ENCODE data around the gene SLC1A2. TPM values are rescaled to one million over a fixed set of nuclear protein-coding genes. Genes with fewer than 3 reads are reported as not detected.

SLC1A2 gene
- total RNA-seq, 1 donor from 2014 or later, result 0.07 TPM

DNA sequence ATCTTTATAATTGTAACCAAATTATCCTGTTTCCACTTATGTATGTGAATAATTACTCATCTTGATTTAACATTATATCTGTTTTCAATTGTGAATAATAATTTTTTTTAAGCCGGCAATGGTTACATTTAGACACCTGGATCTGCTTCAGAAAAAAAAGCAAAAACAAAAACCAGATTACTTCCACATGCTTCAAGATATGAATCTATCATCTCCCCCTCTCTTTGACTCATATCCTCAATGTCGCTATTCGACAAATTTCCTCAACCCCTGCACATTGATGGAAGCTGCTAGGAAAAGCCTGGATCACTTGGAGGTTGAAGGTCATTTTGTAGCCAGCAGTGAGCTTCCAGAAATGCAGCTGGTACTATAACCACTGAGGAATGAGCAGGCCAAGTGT, 42.7 kb downstream of the SLC1A2 start:
- TF ChIP-seq, protein P1, sequence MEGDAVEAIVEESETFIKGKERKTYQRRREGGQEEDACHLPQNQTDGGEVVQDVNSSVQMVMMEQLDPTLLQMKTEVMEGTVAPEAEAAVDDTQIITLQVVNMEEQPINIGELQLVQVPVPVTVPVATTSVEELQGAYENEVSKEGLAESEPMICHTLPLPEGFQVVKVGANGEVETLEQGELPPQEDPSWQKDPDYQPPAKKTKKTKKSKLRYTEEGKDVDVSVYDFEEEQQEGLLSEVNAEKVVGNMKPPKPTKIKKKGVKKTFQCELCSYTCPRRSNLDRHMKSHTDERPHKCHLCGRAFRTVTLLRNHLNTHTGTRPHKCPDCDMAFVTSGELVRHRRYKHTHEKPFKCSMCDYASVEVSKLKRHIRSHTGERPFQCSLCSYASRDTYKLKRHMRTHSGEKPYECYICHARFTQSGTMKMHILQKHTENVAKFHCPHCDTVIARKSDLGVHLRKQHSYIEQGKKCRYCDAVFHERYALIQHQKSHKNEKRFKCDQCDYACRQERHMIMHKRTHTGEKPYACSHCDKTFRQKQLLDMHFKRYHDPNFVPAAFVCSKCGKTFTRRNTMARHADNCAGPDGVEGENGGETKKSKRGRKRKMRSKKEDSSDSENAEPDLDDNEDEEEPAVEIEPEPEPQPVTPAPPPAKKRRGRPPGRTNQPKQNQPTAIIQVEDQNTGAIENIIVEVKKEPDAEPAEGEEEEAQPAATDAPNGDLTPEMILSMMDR (IDR thresholded peaks at IDR 0.05; ENCODE audit: unreplicated experiment), result no peak

DNA sequence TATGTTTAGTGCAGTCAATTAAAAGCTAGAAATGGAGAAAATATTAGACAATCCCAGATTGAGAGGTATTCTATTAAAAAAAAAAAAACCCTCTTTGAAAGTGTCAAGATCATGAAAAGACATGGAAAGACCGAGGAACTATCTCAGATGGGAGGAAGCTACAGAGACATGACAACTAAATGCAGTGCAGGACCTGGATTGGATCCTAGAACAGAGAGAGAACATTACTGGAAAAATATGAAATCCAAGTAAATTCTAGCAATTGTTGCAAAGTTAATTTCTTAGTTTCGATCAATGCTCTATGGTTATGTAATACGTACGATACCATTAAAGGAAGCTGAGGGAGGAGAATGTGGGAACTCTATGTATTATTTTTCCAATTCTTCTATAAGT, 43.2 kb downstream of the SLC1A2 start:
- Mint-ChIP-seq H3K9me3 (ENCODE audit: low read depth) (no peaks in the 10 kb centered on the region), H3K36me3 (ENCODE audit: insufficient read depth) (no peaks in the 10 kb centered on the region), H3K27me3 (peaks cover 17% of the 10 kb centered on the region), H3K27ac (no peak overlapping the region), H3K4me3 (ENCODE audit: low read depth) (no peak overlapping the region), H3K4me1 (ENCODE audit: low read depth) (no peaks in the 10 kb centered on the region)
- TF ChIP-seq, protein P1 (IDR thresholded peaks at IDR 0.05; ENCODE audit: unreplicated experiment), result no peak
- no peak for DNase-seq (ENCODE audit: low spot score, unreplicated experiment)

More for the DNA sequence above, 42.7 kb downstream of the SLC1A2 start:
- Mint-ChIP-seq H3K4me3 (ENCODE audit: low read depth) (no peak overlapping the region), H3K9me3 (ENCODE audit: low read depth) (no peaks in the 10 kb centered on the region), H3K27me3 (peaks cover 15% of the 10 kb centered on the region), H3K27ac (no peak overlapping the region), H3K36me3 (ENCODE audit: insufficient read depth) (no peaks in the 10 kb centered on the region), H3K4me1 (ENCODE audit: low read depth) (no peaks in the 10 kb centered on the region)
- no peak for DNase-seq (ENCODE audit: low spot score, unreplicated experiment)

DNA sequence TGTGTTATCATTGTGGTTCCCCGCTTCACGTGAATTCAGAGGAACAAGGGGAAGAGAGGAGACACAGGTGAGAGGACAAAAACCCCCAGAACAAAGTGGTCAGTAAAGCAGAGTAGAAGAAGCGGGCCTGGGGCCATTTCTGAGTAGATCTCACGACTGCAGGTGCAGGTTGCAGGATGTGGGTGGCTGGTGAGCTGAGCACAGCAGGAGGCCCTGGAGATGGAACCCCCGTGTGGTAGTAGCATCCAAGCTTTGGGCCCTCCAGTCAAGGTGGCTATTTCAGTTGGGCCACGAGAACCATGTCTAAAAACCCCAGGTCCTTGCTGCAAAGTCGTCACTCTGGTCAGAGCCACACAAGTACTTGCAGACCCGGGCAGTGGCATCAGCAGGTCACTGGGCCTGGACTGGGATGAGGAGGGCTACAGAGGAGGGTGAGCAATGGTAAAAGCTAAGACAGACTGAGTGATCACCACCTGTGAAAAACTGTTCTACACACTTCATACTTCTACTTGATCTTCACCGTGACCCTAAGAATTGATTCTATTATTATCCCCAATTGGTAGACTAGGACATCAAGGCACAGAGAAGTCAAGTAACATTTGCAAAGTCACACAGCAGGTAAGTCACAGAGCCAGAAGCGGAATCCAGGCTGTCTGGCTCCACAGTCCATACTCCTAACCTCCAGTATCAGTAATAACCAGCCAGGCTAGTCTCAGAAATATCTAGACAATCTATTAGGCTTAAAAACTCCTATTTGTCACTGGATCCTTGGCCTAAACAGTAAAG, 43.8 kb downstream of the SLC1A2 start:
- Mint-ChIP-seq H3K4me1 (ENCODE audit: low read depth) (no peaks in the 10 kb centered on the region), H3K27me3 (peaks cover 19% of the 10 kb centered on the region), H3K36me3 (ENCODE audit: insufficient read depth) (no peaks in the 10 kb centered on the region), H3K9me3 (ENCODE audit: low read depth) (no peaks in the 10 kb centered on the region), H3K27ac (no peak overlapping the region), H3K4me3 (ENCODE audit: low read depth) (no peak overlapping the region)
- TF ChIP-seq, protein P1 (IDR thresholded peaks at IDR 0.05; ENCODE audit: unreplicated experiment), result no peak
- no peak for DNase-seq (ENCODE audit: low spot score, unreplicated experiment)

DNA sequence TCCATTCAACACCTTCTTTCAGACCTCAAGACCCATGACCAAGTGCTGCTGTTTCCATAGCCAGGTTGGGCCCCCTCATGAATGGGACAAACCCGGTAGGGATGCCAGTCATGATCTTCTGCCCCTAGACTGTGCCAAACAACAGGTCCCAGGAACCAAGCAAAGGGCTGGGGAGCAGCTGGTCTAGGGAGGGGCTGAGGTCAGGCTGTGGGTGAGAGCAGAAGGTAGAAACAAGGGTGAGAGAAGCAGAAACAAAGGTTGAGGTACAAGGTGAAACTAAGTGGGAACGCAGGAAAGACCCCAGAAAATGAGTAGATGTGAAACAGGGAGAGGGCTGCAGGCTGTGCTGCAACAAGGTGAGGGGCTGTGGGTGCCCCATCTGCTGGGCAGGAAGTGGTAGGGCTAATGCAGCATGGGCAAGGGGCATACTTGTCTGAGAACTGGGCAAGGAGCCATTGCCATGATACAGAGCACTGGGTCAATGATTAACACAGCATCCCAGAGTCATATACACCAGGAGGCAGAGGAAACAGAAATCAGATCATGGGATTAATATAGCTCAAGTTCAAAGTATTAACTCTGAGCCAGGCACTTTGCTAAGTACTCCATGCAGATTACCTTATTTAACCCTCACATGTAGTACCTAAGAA, 45.9 kb downstream of the SLC1A2 start:
- H3K4me1 Mint-ChIP-seq (ENCODE audit: low read depth), result no peaks in the 10 kb centered on the region
- no peak overlapping the region for H3K27ac Mint-ChIP-seq
- no peaks in the 10 kb centered on the region for H3K9me3 Mint-ChIP-seq (ENCODE audit: low read depth)
- TF ChIP-seq, protein P1 (IDR thresholded peaks at IDR 0.05; ENCODE audit: unreplicated experiment), result no peak
- DNase-seq (ENCODE audit: low spot score, unreplicated experiment), result no peak
- peaks cover 17% of the 10 kb centered on the region for H3K27me3 Mint-ChIP-seq
- H3K36me3 Mint-ChIP-seq (ENCODE audit: insufficient read depth), result no peaks in the 10 kb centered on the region
- no peak overlapping the region for H3K4me3 Mint-ChIP-seq (ENCODE audit: low read depth)

- H3K27me3 Mint-ChIP-seq, result peaks cover 17% of the 10 kb centered on the region
- no peak overlapping the region for H3K4me3 Mint-ChIP-seq (ENCODE audit: low read depth)
- TF ChIP-seq, protein P1 (IDR thresholded peaks at IDR 0.05; ENCODE audit: unreplicated experiment), result no peak
- H3K4me1 Mint-ChIP-seq (ENCODE audit: low read depth), result no peaks in the 10 kb centered on the region
- H3K9me3 Mint-ChIP-seq (ENCODE audit: low read depth), result no peaks in the 10 kb centered on the region
- no peak overlapping the region for H3K27ac Mint-ChIP-seq
- H3K36me3 Mint-ChIP-seq (ENCODE audit: insufficient read depth), result no peaks in the 10 kb centered on the region
- DNase-seq (ENCODE audit: low spot score, unreplicated experiment), result no peak
Observed at GRCh38 chr11:35372565-35373283, 46.6 kb downstream of the SLC1A2 start.
